GM13977 (cell line): Measurements from ENCODE around the gene CASK.

ENCODE experiments used
- DNase-seq: peaks from one replicate; pipeline ENCODE4 v3.0.0; 2012; ENCODE audit warnings: low spot score
- in situ Hi-C: fragments of 300-500 bp; cut with MboI; formaldehyde crosslinking; loops from one replicate; pipeline ENCODE4 v1.12.0; 2022; ENCODE audit warnings: low sequenced_read_pairs, low pct_unique_long_range_greater_than_20kb, mixed read lengths, inconsistent platforms; ENCODE audit not compliant: unreplicated experiment
- TF ChIP-seq, protein P1 (sequence below): IDR thresholded peaks from 2 replicates; pipeline ENCODE4 v1.5.1; 2012; ENCODE audit warnings: mild to moderate bottlenecking, control low read depth; ENCODE audit not compliant: insufficient read depth; ENCODE audit errors: extremely low read depth, missing control alignments

Gene CASK

GRCh38 chrX:41956027-41956426 lies 32.7 kb upstream of the CASK start:
- no peak for DNase-seq
- TF ChIP-seq, protein P1, sequence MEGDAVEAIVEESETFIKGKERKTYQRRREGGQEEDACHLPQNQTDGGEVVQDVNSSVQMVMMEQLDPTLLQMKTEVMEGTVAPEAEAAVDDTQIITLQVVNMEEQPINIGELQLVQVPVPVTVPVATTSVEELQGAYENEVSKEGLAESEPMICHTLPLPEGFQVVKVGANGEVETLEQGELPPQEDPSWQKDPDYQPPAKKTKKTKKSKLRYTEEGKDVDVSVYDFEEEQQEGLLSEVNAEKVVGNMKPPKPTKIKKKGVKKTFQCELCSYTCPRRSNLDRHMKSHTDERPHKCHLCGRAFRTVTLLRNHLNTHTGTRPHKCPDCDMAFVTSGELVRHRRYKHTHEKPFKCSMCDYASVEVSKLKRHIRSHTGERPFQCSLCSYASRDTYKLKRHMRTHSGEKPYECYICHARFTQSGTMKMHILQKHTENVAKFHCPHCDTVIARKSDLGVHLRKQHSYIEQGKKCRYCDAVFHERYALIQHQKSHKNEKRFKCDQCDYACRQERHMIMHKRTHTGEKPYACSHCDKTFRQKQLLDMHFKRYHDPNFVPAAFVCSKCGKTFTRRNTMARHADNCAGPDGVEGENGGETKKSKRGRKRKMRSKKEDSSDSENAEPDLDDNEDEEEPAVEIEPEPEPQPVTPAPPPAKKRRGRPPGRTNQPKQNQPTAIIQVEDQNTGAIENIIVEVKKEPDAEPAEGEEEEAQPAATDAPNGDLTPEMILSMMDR, result no peak
- in situ Hi-C loops, result no loop called here

- in situ Hi-C loops, result no loop called here
- TF ChIP-seq, protein P1, result no peak
- no peak for DNase-seq
Observed at GRCh38 chrX:41952102-41952501, 28.7 kb upstream of the CASK start.

DNA sequence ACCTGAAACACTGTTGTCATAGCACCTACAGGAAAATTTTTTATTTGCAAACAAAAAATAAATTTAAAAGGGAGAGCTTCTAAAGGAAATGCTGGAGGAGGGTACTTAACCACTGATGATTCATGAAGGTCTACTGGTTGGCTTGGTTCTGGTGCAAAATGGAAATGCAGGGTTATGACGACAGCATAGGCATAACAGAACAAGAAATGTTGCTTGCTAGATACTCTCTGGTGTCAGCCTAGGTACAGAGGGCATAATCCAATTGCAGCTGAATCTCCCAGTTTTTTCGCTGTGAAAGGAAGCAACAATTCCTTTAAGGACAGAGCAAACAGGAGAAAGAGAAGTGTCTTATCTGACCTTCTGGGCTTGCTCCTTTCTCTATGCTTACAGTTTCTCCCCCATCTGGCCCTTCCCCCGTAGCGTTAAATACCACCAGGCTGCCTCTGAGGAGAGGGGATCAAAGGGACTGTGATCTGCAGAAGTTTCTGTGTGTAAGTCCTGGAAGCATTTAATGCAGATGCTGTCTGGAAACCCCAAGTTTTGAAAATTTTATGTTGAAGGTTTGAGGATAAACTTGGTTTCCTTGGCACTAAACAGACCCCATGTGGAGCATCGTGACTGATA lies 23.7 kb upstream of the CASK start:
- in situ Hi-C loops, result no loop called here
- no peak for DNase-seq
- TF ChIP-seq, protein P1, result no peak

- in situ Hi-C loops, result no loop called here
- TF ChIP-seq, protein P1, result no peak
- no peak for DNase-seq
Observed at GRCh38 chrX:41946235-41946634, 22.9 kb upstream of the CASK start.

DNA sequence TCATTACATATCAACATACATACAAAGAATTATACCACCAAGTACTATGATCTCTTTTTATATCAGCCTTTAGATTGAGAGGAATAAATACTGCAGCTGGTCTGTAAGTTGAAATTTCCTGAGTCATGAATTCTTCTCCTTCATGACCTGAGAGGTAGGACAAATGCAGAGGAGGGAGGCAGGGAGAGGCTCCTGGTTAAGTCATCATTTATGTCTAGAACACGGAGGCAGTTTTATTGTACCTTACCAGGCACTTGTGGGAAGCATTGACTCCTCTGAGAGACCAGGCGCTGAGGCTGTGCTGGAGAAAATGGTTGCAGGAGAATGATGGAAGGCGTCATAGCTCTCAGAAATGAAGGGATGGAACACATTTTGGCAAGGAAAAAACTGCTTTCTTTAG lies 12.5 kb upstream of the CASK start:
- TF ChIP-seq, protein P1, result no peak
- no peak for DNase-seq
- in situ Hi-C loops, result no loop called here

DNA sequence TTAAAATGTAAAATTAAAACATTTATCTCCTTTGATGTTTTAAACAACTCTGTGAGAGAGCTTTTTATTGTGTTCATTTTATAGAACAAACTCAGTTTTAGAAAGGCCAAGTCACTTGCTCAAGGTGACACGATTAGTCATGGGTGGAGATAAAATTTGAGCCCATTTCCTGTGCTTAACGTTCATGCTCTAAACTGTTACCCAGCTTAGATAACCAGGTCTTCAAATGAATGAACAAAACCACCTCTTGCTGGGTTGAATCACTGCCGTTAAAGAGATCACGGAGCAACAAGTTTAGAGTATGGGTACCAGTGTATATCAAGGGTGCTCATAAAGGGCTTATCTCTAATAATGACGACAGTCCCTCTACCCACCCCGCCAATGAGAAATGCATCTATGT lies 10.2 kb upstream of the CASK start:
- TF ChIP-seq, protein P1, result no peak
- DNase-seq, result no peak
- in situ Hi-C loops, result no loop called here
